Spleen (tissue), 7 donors: ENCODE measurements around the gene TP73.

Experiments used
- CTCF ChIP-seq, 11 experiments: fragments of 200-600 bp in 7 of 11; fragments of 450-650 bp in 4 of 11; sonication (generic) in 4 of 11; IDR thresholded peaks in 8 of 11; conservative IDR thresholded peaks in 3 of 11; 1 replicate in 7 of 11; 2 replicates in 4 of 11; pipeline versions ENCODE4 v1.4.0 to v1.8.0; 2016 to 2021; ENCODE audit warnings: antibody characterized with exemption in 11 of 11, inconsistent platforms in 4 of 11, mild to moderate bottlenecking in 1 of 11
- POLR2A ChIP-seq, 3 donors: fragments of 450-650 bp; IDR thresholded peaks; one replicate each; pipeline ENCODE4 v1.5.1; 2017; ENCODE audit warnings: antibody characterized with exemption in 3 of 3, mild to moderate bottlenecking in 1 of 3
- donor health status: DM: no; HTN: no; CAD: no; lungs with moderate emphysema.
- donor health status: DM: no; HTN: no; CAD: no.
- donor health status: DM: no; HTN: no; CAD: no.

DNA sequence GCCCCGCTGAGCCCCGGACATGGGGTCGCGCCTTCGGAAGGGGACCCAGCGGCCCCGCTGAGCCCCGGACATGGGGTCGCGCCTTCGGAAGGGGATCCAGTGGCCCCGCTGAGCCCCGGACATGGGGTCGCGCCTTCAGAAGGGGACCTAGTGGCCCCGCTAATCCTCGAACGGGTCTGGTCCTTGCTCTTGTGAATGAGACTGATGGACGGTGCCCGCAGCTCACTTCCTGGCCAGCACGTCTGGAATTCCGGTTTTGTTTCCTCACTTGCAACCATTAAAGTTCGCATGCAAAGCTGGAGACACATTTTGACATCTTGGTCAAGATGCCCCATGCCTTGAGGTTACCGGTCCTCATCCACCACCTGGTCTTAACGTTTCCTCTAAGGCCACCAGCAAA lies 8.0 kb upstream of the TP73 start:
- TF ChIP-seq CTCF (IDR thresholded peaks at IDR 0.05 in 8 of 11, conservative IDR thresholded peaks at IDR 0.05 in 3 of 11) (no peak), POLR2A (IDR thresholded peaks at IDR 0.05) (no peak)
